ENCODE results near the gene EIF3J. TPM values are rescaled to one million over a fixed set of nuclear protein-coding genes. Genes with fewer than 3 reads are reported as not detected.

EIF3J gene
- total and polyA plus RNA-seq, 4 donors, result 32.0 to 52.1 (median 50.5) TPM

GRCh38 chr15:44565387-44566154, 28.6 kb downstream of the EIF3J start:
- H3K9me3 ChIP-seq (ENCODE audit: control insufficient read depth in 4 of 4, insufficient read depth in 3 of 4, low read length in 3 of 4), result peaks cover 0 to 9% (median 6%) of the 10 kb centered on the region in 4 donors
- H3K9ac ChIP-seq (ENCODE audit: insufficient read depth in 1 of 2, low read length in 2 of 2), result no peak overlapping the region
- DNase-seq (no peak), ATAC-seq (ENCODE audit: insufficient read depth, low FRiP score) (no peak)
- WGBS, 2 donors, result 99 to 100% methylated on average over 8 of the region's 8 CpGs
- H3K4me3 ChIP-seq, result no peak overlapping the region
- TF ChIP-seq, protein P1, sequence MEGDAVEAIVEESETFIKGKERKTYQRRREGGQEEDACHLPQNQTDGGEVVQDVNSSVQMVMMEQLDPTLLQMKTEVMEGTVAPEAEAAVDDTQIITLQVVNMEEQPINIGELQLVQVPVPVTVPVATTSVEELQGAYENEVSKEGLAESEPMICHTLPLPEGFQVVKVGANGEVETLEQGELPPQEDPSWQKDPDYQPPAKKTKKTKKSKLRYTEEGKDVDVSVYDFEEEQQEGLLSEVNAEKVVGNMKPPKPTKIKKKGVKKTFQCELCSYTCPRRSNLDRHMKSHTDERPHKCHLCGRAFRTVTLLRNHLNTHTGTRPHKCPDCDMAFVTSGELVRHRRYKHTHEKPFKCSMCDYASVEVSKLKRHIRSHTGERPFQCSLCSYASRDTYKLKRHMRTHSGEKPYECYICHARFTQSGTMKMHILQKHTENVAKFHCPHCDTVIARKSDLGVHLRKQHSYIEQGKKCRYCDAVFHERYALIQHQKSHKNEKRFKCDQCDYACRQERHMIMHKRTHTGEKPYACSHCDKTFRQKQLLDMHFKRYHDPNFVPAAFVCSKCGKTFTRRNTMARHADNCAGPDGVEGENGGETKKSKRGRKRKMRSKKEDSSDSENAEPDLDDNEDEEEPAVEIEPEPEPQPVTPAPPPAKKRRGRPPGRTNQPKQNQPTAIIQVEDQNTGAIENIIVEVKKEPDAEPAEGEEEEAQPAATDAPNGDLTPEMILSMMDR (IDR thresholded peaks at IDR 0.05; ENCODE audit: control extremely low read depth, extremely low read depth), result no peak
- no peaks in the 10 kb centered on the region for H3K27me3 ChIP-seq (ENCODE audit: control insufficient read depth in 3 of 3, insufficient read depth in 3 of 3, low read length in 2 of 3)
- H3K27ac ChIP-seq (ENCODE audit: low read depth in 1 of 2, low read length in 1 of 2), result no peak overlapping the region
- H3K36me3 ChIP-seq (ENCODE audit: control insufficient read depth in 4 of 4, insufficient read depth in 4 of 4, low read length in 4 of 4), result peaks cover 43 to 58% (median 46%) of the 10 kb centered on the region in 4 donors
- H3K4me1 ChIP-seq (ENCODE audit: control insufficient read depth in 5 of 5, insufficient read depth in 5 of 5, low read length in 5 of 5), result no peaks in the 10 kb centered on the region

DNA sequence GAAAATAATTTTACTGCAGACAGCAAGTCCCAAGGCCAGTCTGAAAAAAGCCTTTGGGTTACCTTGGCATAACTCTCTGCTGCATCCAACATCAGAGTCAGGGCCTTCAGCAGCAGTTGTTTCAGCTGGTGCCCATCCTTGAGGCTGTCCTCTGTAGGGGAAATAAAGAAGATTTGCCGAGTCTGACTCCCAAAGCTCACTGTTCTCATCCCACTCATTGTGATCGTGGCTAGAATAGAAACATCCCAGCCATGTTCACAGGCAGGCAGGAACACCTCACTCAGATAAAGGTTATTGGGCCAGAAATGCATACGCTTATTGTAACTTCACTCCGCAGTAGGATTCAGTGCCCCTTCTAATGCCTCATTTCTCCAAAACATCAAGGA, 29.2 kb downstream of the EIF3J start:
- ATAC-seq (ENCODE audit: insufficient read depth, low FRiP score) (no peak), DNase-seq (no peak)
- Histone ChIP-seq H3K27me3 (ENCODE audit: control insufficient read depth in 3 of 3, insufficient read depth in 3 of 3, low read length in 2 of 3) (no peaks in the 10 kb centered on the region), H3K9me3 (ENCODE audit: control insufficient read depth in 4 of 4, insufficient read depth in 3 of 4, low read length in 3 of 4) (peaks cover 0 to 9% (median 6%) of the 10 kb centered on the region in 4 donors), H3K9ac (ENCODE audit: insufficient read depth in 1 of 2, low read length in 2 of 2) (no peak overlapping the region), H3K4me1 (ENCODE audit: control insufficient read depth in 5 of 5, insufficient read depth in 5 of 5, low read length in 5 of 5) (no peaks in the 10 kb centered on the region), H3K36me3 (ENCODE audit: control insufficient read depth in 4 of 4, insufficient read depth in 4 of 4, low read length in 4 of 4) (peaks cover 37 to 56% (median 45%) of the 10 kb centered on the region in 4 donors), H3K27ac (ENCODE audit: low read depth in 1 of 2, low read length in 1 of 2) (no peak overlapping the region), H3K4me3 (no peak overlapping the region)
- TF ChIP-seq, protein P1 (IDR thresholded peaks at IDR 0.05; ENCODE audit: control extremely low read depth, extremely low read depth), result no peak
- 98 to 100% methylated on average over 4 of the region's 4 CpGs for WGBS, 2 donors

- TF ChIP-seq, protein P1 (IDR thresholded peaks at IDR 0.05; ENCODE audit: control extremely low read depth, extremely low read depth), result no peak
- DNase-seq, result no peak
- no peak for ATAC-seq (ENCODE audit: insufficient read depth, low FRiP score)
Observed at GRCh38 chr15:44568338-44568737, 31.4 kb downstream of the EIF3J start.

More at GRCh38 chr15:44568338-44568737, 31.4 kb downstream of the EIF3J start:
- Histone ChIP-seq H3K27me3 (ENCODE audit: control insufficient read depth in 3 of 3, insufficient read depth in 3 of 3, low read length in 2 of 3) (no peaks in the 10 kb centered on the region), H3K9ac (ENCODE audit: insufficient read depth in 1 of 2, low read length in 2 of 2) (no peak overlapping the region), H3K9me3 (ENCODE audit: control insufficient read depth in 4 of 4, insufficient read depth in 3 of 4, low read length in 3 of 4) (peaks cover 0 to 9% (median 6%) of the 10 kb centered on the region in 4 donors), H3K4me3 (no peak overlapping the region), H3K27ac (ENCODE audit: low read depth in 1 of 2, low read length in 1 of 2) (no peak overlapping the region), H3K4me1 (ENCODE audit: control insufficient read depth in 5 of 5, insufficient read depth in 5 of 5, low read length in 5 of 5) (no peaks in the 10 kb centered on the region), H3K36me3 (ENCODE audit: control insufficient read depth in 4 of 4, insufficient read depth in 4 of 4, low read length in 4 of 4) (peaks cover 30 to 51% (median 46%) of the 10 kb centered on the region in 4 donors)
- WGBS, 2 donors, result 92 to 97% methylated on average over 3 of the region's 3 CpGs

Data from lung (tissue), 12 donors.